ENCODE results near the gene HMGCS1.
A peak's percentile ranks its signal among the peaks of the same experiment; 100 is the strongest.
"Not testable (repeated sequence)": the region's sequence is repeated elsewhere in the genome, so short reads cannot be mapped to it uniquely, and the experiment has no call there.

The HMGCS1 gene

GRCh38 chr5:43313035-43313853, at the start of gene HMGCS1:
Gene HMGCS1 (minus strand): TSS chr5:43313412. CDS start chr5:43298965, 14,447 bp downstream.
- peak; percentile 97 for DNase-seq (ENCODE audit: low read depth, low spot score)

- DNase-seq (ENCODE audit: low read depth, low spot score) = no peak
These were observed 45.5 kb upstream of the HMGCS1 start for GRCh38 chr5:43358726-43359125.

- no peak for DNase-seq (ENCODE audit: low read depth, low spot score)
These were observed 45.1 kb upstream of the HMGCS1 start for GRCh38 chr5:43358301-43358700.

- no peak for DNase-seq (ENCODE audit: low read depth, low spot score)
These were observed 44.7 kb upstream of the HMGCS1 start for GRCh38 chr5:43357878-43358281.

GRCh38 chr5:43357067-43357466, 43.9 kb upstream of the HMGCS1 start:
- no peak for DNase-seq (ENCODE audit: low read depth, low spot score)

GRCh38 chr5:43354774-43355173, 41.6 kb upstream of the HMGCS1 start:
- DNase-seq (ENCODE audit: low read depth, low spot score) = no peak

GRCh38 chr5:43353668-43354067, 40.5 kb upstream of the HMGCS1 start:
- no peak for DNase-seq (ENCODE audit: low read depth, low spot score)

GRCh38 chr5:43352915-43353314, 39.7 kb upstream of the HMGCS1 start:
- no peak for DNase-seq (ENCODE audit: low read depth, low spot score)

- no peak for DNase-seq (ENCODE audit: low read depth, low spot score)
These were observed 38.9 kb upstream of the HMGCS1 start for GRCh38 chr5:43352131-43352530.

GRCh38 chr5:43348861-43349363, 35.7 kb upstream of the HMGCS1 start:
- DNase-seq (ENCODE audit: low read depth, low spot score) = no peak

- no peak for DNase-seq (ENCODE audit: low read depth, low spot score)
These were observed 35.0 kb upstream of the HMGCS1 start for GRCh38 chr5:43348207-43348606.

GRCh38 chr5:43338862-43339261, 25.6 kb upstream of the HMGCS1 start:
- DNase-seq (ENCODE audit: low read depth, low spot score) = no peak

GRCh38 chr5:43336159-43336558, 22.9 kb upstream of the HMGCS1 start:
- DNase-seq (ENCODE audit: low read depth, low spot score) = no peak

- no peak for DNase-seq (ENCODE audit: low read depth, low spot score)
These were observed 22.5 kb upstream of the HMGCS1 start for GRCh38 chr5:43335681-43336080.

- DNase-seq (ENCODE audit: low read depth, low spot score) = no peak
These were observed 19.2 kb upstream of the HMGCS1 start for GRCh38 chr5:43332401-43332800.

- DNase-seq (ENCODE audit: low read depth, low spot score) = not testable (repeated sequence)
These were observed 12.4 kb upstream of the HMGCS1 start for GRCh38 chr5:43325624-43326023.

GRCh38 chr5:43323488-43323887, 10.3 kb upstream of the HMGCS1 start:
- not testable (repeated sequence) for DNase-seq (ENCODE audit: low read depth, low spot score)

- no peak for DNase-seq (ENCODE audit: low read depth, low spot score)
These were observed 7.6 kb upstream of the HMGCS1 start for GRCh38 chr5:43320846-43321245.

GRCh38 chr5:43316421-43316820, 3.2 kb upstream of the HMGCS1 start:
- no peak for DNase-seq (ENCODE audit: low read depth, low spot score)

GRCh38 chr5:43315682-43316081, 2.5 kb upstream of the HMGCS1 start:
- DNase-seq (ENCODE audit: low read depth, low spot score) = no peak

- peak; percentile 3 for DNase-seq (ENCODE audit: low read depth, low spot score)
These were observed 2.1 kb upstream of the HMGCS1 start for GRCh38 chr5:43315263-43315662.

- DNase-seq (ENCODE audit: low read depth, low spot score) = no peak
These were observed 1.5 kb upstream of the HMGCS1 start for GRCh38 chr5:43314724-43315123.

GRCh38 chr5:43313854-43314457, 744 bp upstream of the HMGCS1 start:
- DNase-seq (ENCODE audit: low read depth, low spot score) = no peak
